ENCODE results near the gene XNDC1N.
"Not testable (repeated sequence)": the region's sequence is repeated elsewhere in the genome, so short reads cannot be mapped to it uniquely, and the experiment has no call there.

DNA sequence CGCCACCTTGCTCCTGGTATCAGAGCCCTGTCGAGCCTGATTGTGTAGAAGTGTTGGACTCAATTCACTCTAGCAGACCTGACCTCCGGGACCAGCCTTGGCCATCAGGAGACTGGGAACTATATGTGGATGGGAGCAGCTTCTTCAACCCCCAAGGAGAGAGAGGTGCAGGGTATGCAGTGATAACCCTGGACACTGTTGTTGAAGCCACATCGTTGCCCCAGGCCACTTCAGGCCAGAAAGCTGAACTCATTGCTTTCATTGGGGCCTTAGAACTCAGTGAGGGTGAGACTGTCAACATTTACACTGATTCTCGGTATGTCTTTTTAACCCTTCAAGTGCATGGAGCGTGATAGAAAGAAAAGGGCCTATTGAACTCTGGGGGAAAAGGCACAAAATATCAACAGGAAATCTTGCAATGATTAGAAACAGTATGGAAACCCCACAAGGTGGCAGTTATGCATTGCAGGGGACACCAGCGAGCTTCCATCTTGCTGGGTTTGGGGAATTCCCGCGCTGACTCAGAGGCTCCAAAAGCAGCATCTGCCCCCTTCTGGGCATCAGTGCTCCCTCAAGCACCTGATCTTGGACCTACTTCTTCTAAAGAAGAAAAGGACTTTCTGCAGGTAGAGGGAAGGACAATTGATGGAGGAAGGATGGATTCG, 16.9 kb downstream of the XNDC1N start:
- TF ChIP-seq CTCF (IDR thresholded peaks at IDR 0.05; ENCODE audit: insufficient read depth, low read depth, low read length); EZH2 (IDR thresholded peaks at IDR 0.05; ENCODE audit: insufficient read depth, low read length): not testable (repeated sequence)
